Suprapubic skin (tissue), 4 donors: ENCODE measurements around the gene SUPT5H.

Experiments
- CTCF ChIP-seq, 2 donors: fragments of 200-600 bp in 1 of 2; fragments of 450-650 bp in 1 of 2; sonication (generic) in 1 of 2; IDR thresholded peaks; one replicate each; pipeline ENCODE4 v1.5.1; 2016 to 2019; ENCODE audit warnings: antibody characterized with exemption in 2 of 2, mild to moderate bottlenecking in 1 of 2, moderate library complexity in 1 of 2
- POLR2A ChIP-seq, 2 donors: fragments of 450-650 bp; IDR thresholded peaks; one replicate each; pipeline ENCODE4 v1.6.1; 2017; ENCODE audit warnings: antibody characterized with exemption in 2 of 2, mild to moderate bottlenecking in 2 of 2, moderate library complexity in 2 of 2
- POLR2AphosphoS5 ChIP-seq, 3 donors: sonication (generic); formaldehyde crosslinking; IDR thresholded peaks; one replicate each; pipeline ENCODE4 v1.6.1; 2017; ENCODE audit warnings: antibody characterized with exemption in 3 of 3

- TF ChIP-seq CTCF (IDR thresholded peaks at IDR 0.05) = no peak
- TF ChIP-seq POLR2A (IDR thresholded peaks at IDR 0.05) = no peak
- TF ChIP-seq POLR2AphosphoS5 (IDR thresholded peaks at IDR 0.05) = no peak
These were observed 40.0 kb upstream of the SUPT5H start for GRCh38 chr19:39405261-39405957.
